GM18907 (cell line): ENCODE data around the gene KLHL2.

Experiments used
- ATAC-seq: cut with Tn5 transposase; IDR thresholded peaks from one replicate; pipeline ENCODE4 v1.9.1; 2021; ENCODE audit warnings: mild to moderate bottlenecking, moderate library complexity; ENCODE audit not compliant: unreplicated experiment

The KLHL2 gene

GRCh38 chr4:165360985-165361670 lies 153.8 kb downstream of the KLHL2 start:
- no peak for ATAC-seq

GRCh38 chr4:165361810-165362209 lies 154.4 kb downstream of the KLHL2 start:
- no peak for ATAC-seq

- no peak for ATAC-seq
These were observed 157.2 kb downstream of the KLHL2 start for GRCh38 chr4:165364452-165365080.

- ATAC-seq = no peak
These were observed 159.7 kb downstream of the KLHL2 start for GRCh38 chr4:165367040-165367439.

GRCh38 chr4:165368114-165368513 lies 160.8 kb downstream of the KLHL2 start:
- no peak for ATAC-seq

- ATAC-seq = no peak
These were observed 161.2 kb downstream of the KLHL2 start for GRCh38 chr4:165368567-165368966.

GRCh38 chr4:165369522-165369921 lies 162.2 kb downstream of the KLHL2 start:
- no peak for ATAC-seq

- no peak for ATAC-seq
These were observed 163.2 kb downstream of the KLHL2 start for GRCh38 chr4:165370530-165370929.
